A549 (cell line): ENCODE data around the gene PCNT. TPM values are rescaled to one million over a fixed set of nuclear protein-coding genes. Genes with fewer than 3 reads are reported as not detected.

Experiments
- ATAC-seq, 2 experiments: fragments of 200-7000 bp in 1 of 2; fragments of >200 bp in 1 of 2; cut with Nextera tagmentation in 1 of 2; cut with Tn5 transposase in 1 of 2; 3 replicates each; pipeline versions ENCODE4 v1.8.0 to v1.9.1; 2018 to 2020; ENCODE audit warnings: mild to moderate bottlenecking in 1 of 2, moderate library complexity in 1 of 2
- CTCF ChIA-PET: fragments of 300-600 bp; sonication (Branson Sonifier 250); formaldehyde crosslinking; extraction: SDS; loops from one replicate; lab custom pipeline; 2021; ENCODE audit warnings: antibody characterized with exemption, inconsistent platforms; lab: Yijun Ruan, JAX
- POLR2A ChIA-PET: fragments of 350-600 bp; formaldehyde crosslinking; extraction: SDS; loops from one replicate; lab custom pipeline; 2021; ENCODE audit warnings: antibody characterized with exemption, inconsistent platforms; lab: Yijun Ruan, JAX
- DNase-seq, 2 experiments: peaks; one replicate each; pipeline versions ENCODE4 v3.0.0 to v3.0.0-alpha.2; 2011 to 2016; ENCODE audit warnings: low read depth in 1 of 2, low spot score in 1 of 2
- FAIRE-seq: peaks from 2 replicates; lab custom pipeline; 2011; peaks lifted over from hg19 to GRCh38; lab: Jason Lieb, UNC
- H3K27ac ChIP-seq, 2 experiments: fragments of >200 bp; sonication (Bioruptor Twin); formaldehyde crosslinking; 3 replicates each; pipeline ENCODE4 v1.5.1; 2016 to 2017
- H3K4me1 ChIP-seq: fragments of >200 bp; sonication (Bioruptor Twin); formaldehyde crosslinking; 3 replicates; pipeline ENCODE4 v1.6.1; 2016
- H3K4me2 ChIP-seq: fragments of >200 bp; sonication (Bioruptor Twin); formaldehyde crosslinking; 3 replicates; pipeline ENCODE4 v1.6.1; 2016
- H3K4me3 ChIP-seq: fragments of >200 bp; sonication (Bioruptor Twin); formaldehyde crosslinking; 3 replicates; pipeline ENCODE4 v1.5.1; 2016
- H3K9me3 ChIP-seq: fragments of >200 bp; sonication (Bioruptor Twin); formaldehyde crosslinking; 3 replicates; pipeline ENCODE4 v1.6.1; 2016
- CBX2 ChIP-seq: fragments of 200-600 bp; sonication (generic); IDR thresholded peaks from 2 replicates; pipeline ENCODE4 v1.6.1; 2016; ENCODE audit warnings: low read depth, mild to moderate bottlenecking, borderline replicate concordance
- CHD2 ChIP-seq: fragments of 150-350 bp; IDR thresholded peaks from 2 replicates; pipeline ENCODE4 v1.6.1; 2014; ENCODE audit warnings: low read length; ENCODE audit not compliant: partially characterized antibody
- ESRRA ChIP-seq: fragments of 150-350 bp; IDR thresholded peaks from 2 replicates; pipeline ENCODE4 v1.6.1; 2014; ENCODE audit warnings: mild to moderate bottlenecking, low read length, borderline replicate concordance
- FOXS1 ChIP-seq: fragments of 250-450 bp; sonication (Bioruptor Pico); IDR thresholded peaks from 2 replicates; pipeline ENCODE4 v1.5.0; 2020; ENCODE audit warnings: mild to moderate bottlenecking, moderate library complexity
- GATA3 ChIP-seq: IDR thresholded peaks from 2 replicates; pipeline ENCODE4 v1.6.1; 2012; ENCODE audit warnings: borderline replicate concordance
- JUN ChIP-seq, 2 experiments: fragments of >200 bp; sonication (Bioruptor Twin); formaldehyde crosslinking; IDR thresholded peaks; 2 replicates in 1 of 2; 3 replicates in 1 of 2; pipeline ENCODE4 v1.6.1; 2016 to 2017
- KDM1A ChIP-seq: fragments of 200-600 bp; sonication (generic); IDR thresholded peaks from 2 replicates; pipeline ENCODE4 v1.6.1; 2016; ENCODE audit warnings: low read depth, mild to moderate bottlenecking
- MAFK ChIP-seq: fragments of 450-650 bp; IDR thresholded peaks from 2 replicates; pipeline ENCODE4 v1.6.1; 2014; ENCODE audit not compliant: partially characterized antibody
- MAZ ChIP-seq: fragments of 150-350 bp; IDR thresholded peaks from 2 replicates; pipeline ENCODE4 v1.6.1; 2014; ENCODE audit warnings: antibody characterized with exemption, low read depth, low read length, borderline replicate concordance
- NPAS2 ChIP-seq: fragments of 250-450 bp; sonication (Bioruptor Pico); IDR thresholded peaks from 2 replicates; pipeline ENCODE4 v1.8.0; 2022; ENCODE audit warnings: mild to moderate bottlenecking, moderate library complexity, borderline replicate concordance
- NR3C1 ChIP-seq: fragments of >200 bp; sonication (Bioruptor Twin); formaldehyde crosslinking; IDR thresholded peaks from 3 replicates; pipeline ENCODE4 v1.6.1; 2017
- POLR2A ChIP-seq: IDR thresholded peaks from 2 replicates; pipeline ENCODE4 v1.6.1; 2012; ENCODE audit warnings: mild to moderate bottlenecking, low read length
- POLR2AphosphoS2 ChIP-seq: conservative IDR thresholded peaks from 2 replicates; pipeline ENCODE4 v1.6.1; 2012; ENCODE audit warnings: low read length, improper control_type of control experiment, inconsistent platforms
- RCOR1 ChIP-seq: fragments of 150-350 bp; IDR thresholded peaks from 2 replicates; pipeline ENCODE4 v1.6.1; 2014; ENCODE audit warnings: antibody characterized with exemption, low read length, low read depth
- RFX5 ChIP-seq: fragments of 450-650 bp; IDR thresholded peaks from 2 replicates; pipeline ENCODE4 v1.7.1; 2014; ENCODE audit warnings: antibody characterized with exemption, mild to moderate bottlenecking, moderate library complexity
- RNF2 ChIP-seq: fragments of 200-600 bp; sonication (generic); IDR thresholded peaks from 2 replicates; pipeline ENCODE4 v1.6.1; 2016; ENCODE audit warnings: low read depth, mild to moderate bottlenecking, antibody characterized with exemption, moderate library complexity, borderline replicate concordance
- SREBF2 ChIP-seq: fragments of 450-650 bp; IDR thresholded peaks from 2 replicates; pipeline ENCODE4 v1.6.1; 2014; ENCODE audit warnings: mild to moderate bottlenecking, moderate library complexity
- TP53 ChIP-seq: fragments of 250-450 bp; sonication (Bioruptor Pico); IDR thresholded peaks from 2 replicates; pipeline ENCODE4 v1.5.0; 2021; ENCODE audit warnings: mild to moderate bottlenecking, moderate library complexity
- ZFP36 ChIP-seq: fragments of 450-650 bp; IDR thresholded peaks from 2 replicates; pipeline ENCODE4 v1.6.1; 2014; ENCODE audit warnings: borderline replicate concordance; ENCODE audit not compliant: partially characterized antibody
- WGBS: methylation state at CpG from one replicate; pipeline ENCODE4 v1.1.6; 2017; ENCODE audit errors: missing lambda C conversion rate; 5-methylcytosine and 5-hydroxymethylcytosine counted together
- polyA plus RNA-seq, 4 experiments: library from polyadenylated mRNA; depleted of rRNA in 3 of 4; stranded (reverse); fragments of >200 nt; fragmentation: RNase III in 1 of 4; extraction: RNeasy Plus Mini Kit Qiagen cat#74134 plus additional on column Dnase treatment in 1 of 4; gene quantifications; 2 replicates in 3 of 4; 3 replicates in 1 of 4; pipeline ENCODE4 v1.2.3, GENCODE V29; 2011 to 2017
- TF ChIP-seq, protein P1 (sequence below): IDR thresholded peaks from 2 replicates; pipeline ENCODE4 v1.6.1; 2012; ENCODE audit warnings: low read depth, borderline replicate concordance
- TF ChIP-seq, protein P2 (sequence below): fragments of 200-600 bp; sonication (generic); IDR thresholded peaks from 2 replicates; pipeline ENCODE4 v1.6.1; 2016; ENCODE audit warnings: antibody characterized with exemption, mild to moderate bottlenecking, moderate library complexity
- TF ChIP-seq, protein P3 (sequence below): fragments of 250-450 bp; sonication (Bioruptor Pico); IDR thresholded peaks from 2 replicates; pipeline ENCODE4 v1.5.0; 2021; ENCODE audit warnings: mild to moderate bottlenecking, moderate library complexity, borderline replicate concordance
- TF ChIP-seq, protein P4 (sequence below): fragments of >200 bp; sonication (Bioruptor Twin); formaldehyde crosslinking; IDR thresholded peaks from 3 replicates; pipeline ENCODE4 v1.5.1; 2016
- TF ChIP-seq, protein P5 (sequence below): fragments of >200 bp; sonication (Bioruptor Twin); formaldehyde crosslinking; IDR thresholded peaks from 2 replicates; pipeline ENCODE4 v1.6.1; 2016

PCNT gene
- polyA plus RNA-seq, 2 of the 4 experiments (the other 2 are of a cell fraction): 11.1 to 14.6 TPM

DNA sequence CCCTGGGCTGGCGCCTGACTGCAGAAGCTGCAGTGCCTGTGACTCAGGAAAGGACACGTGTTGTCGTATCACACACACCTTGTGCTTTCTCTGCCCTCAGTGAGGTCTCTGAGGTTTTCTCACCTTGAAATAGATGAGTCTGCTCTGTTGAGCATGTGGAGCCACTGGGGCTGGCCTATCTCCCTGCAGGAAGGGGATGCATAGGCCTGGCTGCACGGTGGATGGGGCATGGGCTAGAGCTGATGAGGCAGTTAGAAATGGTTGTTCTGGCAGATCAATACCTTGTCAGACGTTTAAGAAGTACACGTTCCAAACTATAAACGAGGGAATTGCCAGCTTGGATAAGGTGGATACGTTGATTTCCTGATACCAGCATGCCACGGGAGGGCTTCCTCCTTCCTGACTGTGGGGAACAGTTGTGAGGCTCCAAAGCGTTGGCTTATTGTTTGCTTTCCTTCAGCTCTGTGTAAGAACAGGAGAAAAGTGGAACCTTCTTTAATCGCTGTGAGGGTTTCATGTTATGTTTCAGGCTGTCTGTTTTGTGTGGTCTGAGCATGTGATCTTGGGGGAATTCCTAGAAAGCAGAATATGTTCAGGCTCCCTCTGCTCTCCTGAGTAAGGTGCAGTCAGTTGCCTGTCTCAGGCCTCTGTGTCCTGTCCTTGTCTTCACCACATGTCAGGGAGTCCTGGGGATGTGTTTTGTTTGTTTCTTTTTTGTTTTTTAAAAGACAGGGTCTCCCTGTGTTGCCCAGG, 44.8 kb downstream of the PCNT start:
- no peak overlapping the region for H3K4me2 ChIP-seq
- no peak overlapping the region for H3K4me3 ChIP-seq
- FAIRE-seq: no peak
- H3K4me1 ChIP-seq: no peaks in the 10 kb centered on the region
- WGBS: 86% methylated on average over 11 of the region's 11 CpGs
- no peak for ATAC-seq
- DNase-seq: no peak
- CTCF ChIA-PET: interaction anchor here (0.6 to 1.1 kb wide), 2 partner anchors 9 to 225 kb away, joined by 3 read pairs; no protein-coding TSS in a partner anchor
- no peak for TF ChIP-seq FOXS1 (CRISPR knock-in tag)
- TF ChIP-seq POLR2AphosphoS2: no peak
- TF ChIP-seq TP53 (CRISPR knock-in tag): no peak
- no peak for TF ChIP-seq RCOR1
- no peak for TF ChIP-seq NPAS2 (CRISPR knock-in tag)
- no peak for TF ChIP-seq JUN (IDR thresholded peaks at IDR 0.05)
- no peak for TF ChIP-seq GATA3
- no peak for TF ChIP-seq CBX2
- TF ChIP-seq SREBF2: no peak
- TF ChIP-seq, all 56 proteins: peak for 0
- POLR2A ChIA-PET: no interaction called here
- no peaks in the 10 kb centered on the region for H3K9me3 ChIP-seq
- H3K27ac ChIP-seq: no peak overlapping the region

DNA sequence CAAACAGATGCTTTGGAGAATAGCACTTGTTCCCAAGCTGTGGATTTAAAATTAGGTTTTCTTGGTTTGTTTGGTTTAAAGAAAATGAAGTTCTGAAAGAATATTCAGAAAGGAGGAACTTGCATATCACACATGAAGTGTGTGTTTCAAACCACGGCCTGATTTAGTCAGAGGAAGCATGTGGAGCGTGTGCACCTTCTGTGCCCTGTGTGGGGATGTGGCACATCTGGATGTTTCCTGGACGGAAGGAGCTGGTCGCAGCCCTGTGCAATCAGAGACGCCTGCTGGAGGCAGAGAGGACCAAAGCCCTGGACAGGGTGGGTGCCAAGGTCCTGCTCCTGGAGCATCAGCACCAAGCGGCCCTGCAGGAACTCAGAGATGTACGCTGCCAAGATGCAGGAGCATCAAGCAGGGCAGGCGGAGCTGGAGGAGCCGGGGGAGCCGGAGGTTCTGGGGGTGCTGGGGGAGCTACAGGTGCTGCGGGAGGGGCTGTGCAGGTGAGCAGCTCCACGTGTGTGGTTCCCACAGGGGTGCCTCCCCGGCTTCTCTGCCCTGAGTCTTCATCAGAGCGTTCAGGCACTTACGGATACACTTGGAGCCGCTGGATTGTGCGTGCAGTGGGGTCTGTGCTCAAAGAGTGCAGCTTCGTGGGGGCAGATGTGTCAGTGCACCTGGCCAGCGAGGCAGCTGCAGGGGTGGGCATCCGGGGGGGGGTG, 45.7 kb downstream of the PCNT start:
- WGBS: 91% methylated on average over 9 of the region's 20 CpGs
- H3K4me1 ChIP-seq: no peaks in the 10 kb centered on the region
- CTCF ChIA-PET: interaction anchor here (0.9 to 1.0 kb wide), 2 partner anchors 22 to 69 kb away, joined by 3 read pairs; no protein-coding TSS in a partner anchor
- H3K27ac ChIP-seq: no peak overlapping the region
- no peak overlapping the region for H3K4me2 ChIP-seq
- DNase-seq: no peak
- POLR2A ChIA-PET: no interaction called here
- no peaks in the 10 kb centered on the region for H3K9me3 ChIP-seq
- no peak for ATAC-seq
- no peak for FAIRE-seq
- TF ChIP-seq RNF2 (no peak), SREBF2 (no peak), RFX5 (no peak), KDM1A (no peak), MAFK (no peak), ESRRA (no peak), ZFP36 (no peak), MAZ (no peak), CHD2 (no peak), POLR2A (no peak), NR3C1 (no peak), RCOR1 (no peak)
- TF ChIP-seq, protein P1, sequence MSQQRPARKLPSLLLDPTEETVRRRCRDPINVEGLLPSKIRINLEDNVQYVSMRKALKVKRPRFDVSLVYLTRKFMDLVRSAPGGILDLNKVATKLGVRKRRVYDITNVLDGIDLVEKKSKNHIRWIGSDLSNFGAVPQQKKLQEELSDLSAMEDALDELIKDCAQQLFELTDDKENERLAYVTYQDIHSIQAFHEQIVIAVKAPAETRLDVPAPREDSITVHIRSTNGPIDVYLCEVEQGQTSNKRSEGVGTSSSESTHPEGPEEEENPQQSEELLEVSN: no peak
- TF ChIP-seq, protein P2, sequence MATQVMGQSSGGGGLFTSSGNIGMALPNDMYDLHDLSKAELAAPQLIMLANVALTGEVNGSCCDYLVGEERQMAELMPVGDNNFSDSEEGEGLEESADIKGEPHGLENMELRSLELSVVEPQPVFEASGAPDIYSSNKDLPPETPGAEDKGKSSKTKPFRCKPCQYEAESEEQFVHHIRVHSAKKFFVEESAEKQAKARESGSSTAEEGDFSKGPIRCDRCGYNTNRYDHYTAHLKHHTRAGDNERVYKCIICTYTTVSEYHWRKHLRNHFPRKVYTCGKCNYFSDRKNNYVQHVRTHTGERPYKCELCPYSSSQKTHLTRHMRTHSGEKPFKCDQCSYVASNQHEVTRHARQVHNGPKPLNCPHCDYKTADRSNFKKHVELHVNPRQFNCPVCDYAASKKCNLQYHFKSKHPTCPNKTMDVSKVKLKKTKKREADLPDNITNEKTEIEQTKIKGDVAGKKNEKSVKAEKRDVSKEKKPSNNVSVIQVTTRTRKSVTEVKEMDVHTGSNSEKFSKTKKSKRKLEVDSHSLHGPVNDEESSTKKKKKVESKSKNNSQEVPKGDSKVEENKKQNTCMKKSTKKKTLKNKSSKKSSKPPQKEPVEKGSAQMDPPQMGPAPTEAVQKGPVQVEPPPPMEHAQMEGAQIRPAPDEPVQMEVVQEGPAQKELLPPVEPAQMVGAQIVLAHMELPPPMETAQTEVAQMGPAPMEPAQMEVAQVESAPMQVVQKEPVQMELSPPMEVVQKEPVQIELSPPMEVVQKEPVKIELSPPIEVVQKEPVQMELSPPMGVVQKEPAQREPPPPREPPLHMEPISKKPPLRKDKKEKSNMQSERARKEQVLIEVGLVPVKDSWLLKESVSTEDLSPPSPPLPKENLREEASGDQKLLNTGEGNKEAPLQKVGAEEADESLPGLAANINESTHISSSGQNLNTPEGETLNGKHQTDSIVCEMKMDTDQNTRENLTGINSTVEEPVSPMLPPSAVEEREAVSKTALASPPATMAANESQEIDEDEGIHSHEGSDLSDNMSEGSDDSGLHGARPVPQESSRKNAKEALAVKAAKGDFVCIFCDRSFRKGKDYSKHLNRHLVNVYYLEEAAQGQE: no peak
- TF ChIP-seq, protein P3, sequence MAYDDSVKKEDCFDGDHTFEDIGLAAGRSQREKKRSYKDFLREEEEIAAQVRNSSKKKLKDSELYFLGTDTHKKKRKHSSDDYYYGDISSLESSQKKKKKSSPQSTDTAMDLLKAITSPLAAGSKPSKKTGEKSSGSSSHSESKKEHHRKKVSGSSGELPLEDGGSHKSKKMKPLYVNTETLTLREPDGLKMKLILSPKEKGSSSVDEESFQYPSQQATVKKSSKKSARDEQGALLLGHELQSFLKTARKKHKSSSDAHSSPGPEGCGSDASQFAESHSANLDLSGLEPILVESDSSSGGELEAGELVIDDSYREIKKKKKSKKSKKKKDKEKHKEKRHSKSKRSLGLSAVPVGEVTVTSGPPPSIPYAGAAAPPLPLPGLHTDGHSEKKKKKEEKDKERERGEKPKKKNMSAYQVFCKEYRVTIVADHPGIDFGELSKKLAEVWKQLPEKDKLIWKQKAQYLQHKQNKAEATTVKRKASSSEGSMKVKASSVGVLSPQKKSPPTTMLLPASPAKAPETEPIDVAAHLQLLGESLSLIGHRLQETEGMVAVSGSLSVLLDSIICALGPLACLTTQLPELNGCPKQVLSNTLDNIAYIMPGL (CRISPR knock-in tag): no peak
- TF ChIP-seq, protein P4, sequence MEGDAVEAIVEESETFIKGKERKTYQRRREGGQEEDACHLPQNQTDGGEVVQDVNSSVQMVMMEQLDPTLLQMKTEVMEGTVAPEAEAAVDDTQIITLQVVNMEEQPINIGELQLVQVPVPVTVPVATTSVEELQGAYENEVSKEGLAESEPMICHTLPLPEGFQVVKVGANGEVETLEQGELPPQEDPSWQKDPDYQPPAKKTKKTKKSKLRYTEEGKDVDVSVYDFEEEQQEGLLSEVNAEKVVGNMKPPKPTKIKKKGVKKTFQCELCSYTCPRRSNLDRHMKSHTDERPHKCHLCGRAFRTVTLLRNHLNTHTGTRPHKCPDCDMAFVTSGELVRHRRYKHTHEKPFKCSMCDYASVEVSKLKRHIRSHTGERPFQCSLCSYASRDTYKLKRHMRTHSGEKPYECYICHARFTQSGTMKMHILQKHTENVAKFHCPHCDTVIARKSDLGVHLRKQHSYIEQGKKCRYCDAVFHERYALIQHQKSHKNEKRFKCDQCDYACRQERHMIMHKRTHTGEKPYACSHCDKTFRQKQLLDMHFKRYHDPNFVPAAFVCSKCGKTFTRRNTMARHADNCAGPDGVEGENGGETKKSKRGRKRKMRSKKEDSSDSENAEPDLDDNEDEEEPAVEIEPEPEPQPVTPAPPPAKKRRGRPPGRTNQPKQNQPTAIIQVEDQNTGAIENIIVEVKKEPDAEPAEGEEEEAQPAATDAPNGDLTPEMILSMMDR: no peak
- TF ChIP-seq, protein P5, sequence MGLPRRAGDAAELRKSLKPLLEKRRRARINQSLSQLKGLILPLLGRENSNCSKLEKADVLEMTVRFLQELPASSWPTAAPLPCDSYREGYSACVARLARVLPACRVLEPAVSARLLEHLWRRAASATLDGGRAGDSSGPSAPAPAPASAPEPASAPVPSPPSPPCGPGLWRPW: no peak
- no peak overlapping the region for H3K4me3 ChIP-seq
